Skeletal muscle tissue (tissue), 4 donors: Measurements from ENCODE around the gene ARHGAP4. TPM values are rescaled to one million over a fixed set of nuclear protein-coding genes. Genes with fewer than 3 reads are reported as not detected.

ENCODE experiments used
- H3K27ac ChIP-seq: one replicate; pipeline ENCODE4 v1.7.0; 2013; ENCODE audit warnings: mild to moderate bottlenecking, low read depth, low read length, inconsistent platforms
- H3K27me3 ChIP-seq, 3 donors: one replicate each; pipeline ENCODE4 v1.7.0; 2013; ENCODE audit warnings: low read length in 3 of 3; ENCODE audit not compliant: control insufficient read depth in 3 of 3, insufficient read depth in 3 of 3
- H3K36me3 ChIP-seq, 3 donors: one replicate each; pipeline ENCODE4 v1.7.0; 2013; ENCODE audit warnings: low read length in 3 of 3; ENCODE audit not compliant: control insufficient read depth in 3 of 3, insufficient read depth in 3 of 3
- H3K4me1 ChIP-seq, 3 donors: one replicate each; pipeline ENCODE4 v1.7.0; 2013; ENCODE audit warnings: low read length in 3 of 3, mild to moderate bottlenecking in 3 of 3; ENCODE audit not compliant: control insufficient read depth in 3 of 3, insufficient read depth in 3 of 3
- H3K4me3 ChIP-seq, 3 donors: one replicate each; pipeline ENCODE4 v1.7.0; 2013; ENCODE audit warnings: low read length in 3 of 3
- H3K9ac ChIP-seq, 3 donors: one replicate each; pipeline ENCODE4 v1.7.0; 2013; ENCODE audit warnings: low read length in 3 of 3, mild to moderate bottlenecking in 3 of 3, moderate library complexity in 2 of 3, low read depth in 1 of 3
- H3K9me3 ChIP-seq, 3 donors: one replicate each; pipeline ENCODE4 v1.7.0; 2013; ENCODE audit warnings: low read length in 3 of 3; ENCODE audit not compliant: control insufficient read depth in 3 of 3
- total RNA-seq: library from RNA; depleted of rRNA; stranded (reverse); fragments of >200 nt; gene quantifications from one replicate; pipeline ENCODE4 v1.2.3, GENCODE V29; 2014
- donor health status: Osteomylitis.

ARHGAP4 gene
- total RNA-seq, 1 donor from 2014 or later, result 25.1 TPM

GRCh38 chrX:153884590-153884989 is 41.5 kb downstream of the ARHGAP4 start:
- peaks cover 34 to 73% (median 37%) of the 10 kb centered on the region in 3 donors for H3K27me3 ChIP-seq
- no peak overlapping the region for H3K27ac ChIP-seq
- H3K4me1 ChIP-seq, result no peaks in the 10 kb centered on the region
- H3K36me3 ChIP-seq, result no peaks in the 10 kb centered on the region
- no peak overlapping the region for H3K4me3 ChIP-seq
- no peak overlapping the region for H3K9ac ChIP-seq
- peaks cover 0 to 7% (median 0%) of the 10 kb centered on the region in 3 donors for H3K9me3 ChIP-seq

GRCh38 chrX:153884136-153884535 is 41.9 kb downstream of the ARHGAP4 start:
- no peak overlapping the region for H3K27ac ChIP-seq
- peaks cover 34 to 71% (median 38%) of the 10 kb centered on the region in 3 donors for H3K27me3 ChIP-seq
- H3K4me3 ChIP-seq, result no peak overlapping the region
- no peaks in the 10 kb centered on the region for H3K36me3 ChIP-seq
- H3K9ac ChIP-seq, result no peak overlapping the region
- peaks cover 0 to 5% (median 0%) of the 10 kb centered on the region in 3 donors for H3K9me3 ChIP-seq
- no peaks in the 10 kb centered on the region for H3K4me1 ChIP-seq

DNA sequence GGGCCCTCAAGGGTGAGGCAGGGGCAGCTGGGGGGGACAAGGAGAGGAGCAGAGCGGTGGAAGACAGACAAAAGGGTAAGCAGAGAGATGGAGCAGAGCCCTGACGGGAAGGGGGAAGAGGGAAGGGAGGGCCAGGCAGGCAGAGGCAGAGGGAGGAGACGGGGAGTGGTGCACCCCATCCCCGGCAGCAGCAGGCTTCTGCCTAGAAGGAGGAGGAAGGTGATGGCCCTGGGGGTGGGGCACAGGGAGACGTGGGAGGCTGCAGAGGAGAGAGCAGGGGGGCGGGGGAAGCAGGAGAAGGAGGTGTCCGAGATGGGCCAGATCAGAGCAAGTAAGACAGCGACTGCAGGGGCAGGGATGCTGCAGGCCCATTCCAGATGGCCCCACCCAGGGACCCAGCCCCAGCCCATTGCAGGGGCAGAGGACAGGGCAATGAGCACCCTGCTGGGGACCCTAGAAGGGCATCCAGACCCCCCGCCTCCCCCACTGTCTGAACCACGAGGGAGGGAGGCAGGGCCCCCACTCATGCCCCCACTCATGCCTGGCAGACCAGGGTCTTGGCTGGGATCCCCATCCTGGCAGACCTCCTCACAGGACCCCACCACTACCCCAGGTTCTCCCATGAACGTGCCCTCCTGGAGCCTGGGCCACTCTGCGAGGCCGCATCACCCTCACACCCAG is 42.8 kb downstream of the ARHGAP4 start:
- Histone ChIP-seq H3K36me3 (no peaks in the 10 kb centered on the region), H3K9ac (no peak overlapping the region), H3K27me3 (peaks cover 34 to 71% (median 42%) of the 10 kb centered on the region in 3 donors), H3K27ac (no peak overlapping the region), H3K4me1 (no peaks in the 10 kb centered on the region), H3K4me3 (no peak overlapping the region), H3K9me3 (peaks cover 0 to 3% (median 0%) of the 10 kb centered on the region in 3 donors)

- Histone ChIP-seq H3K36me3 (no peaks in the 10 kb centered on the region), H3K9ac (no peak overlapping the region), H3K27me3 (peaks cover 34 to 72% (median 39%) of the 10 kb centered on the region in 3 donors), H3K4me1 (no peaks in the 10 kb centered on the region), H3K4me3 (no peak overlapping the region), H3K27ac (no peak overlapping the region), H3K9me3 (no peaks in the 10 kb centered on the region)
Observed at GRCh38 chrX:153882557-153882956, 43.5 kb downstream of the ARHGAP4 start.

DNA sequence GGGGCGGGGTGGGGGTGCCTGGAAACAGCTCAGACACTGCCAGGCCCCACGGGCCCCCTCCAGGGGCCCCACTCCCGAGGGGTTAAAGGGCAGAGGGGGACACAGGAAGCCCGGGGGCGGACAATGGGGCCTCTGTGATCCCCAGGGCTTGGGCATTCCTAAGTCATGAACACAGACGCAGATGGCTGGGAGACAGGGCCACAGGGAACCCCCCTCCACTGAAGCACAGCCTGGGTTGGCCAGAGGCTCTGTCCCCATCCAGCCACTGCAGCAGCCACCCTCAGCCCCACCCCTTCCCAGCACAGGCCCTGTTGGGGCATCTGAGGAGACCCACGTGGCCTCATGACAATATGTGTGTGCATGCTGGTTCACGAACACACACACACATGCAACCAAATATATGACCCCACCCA is 44.0 kb downstream of the ARHGAP4 start:
- H3K9ac ChIP-seq, result no peak overlapping the region
- H3K9me3 ChIP-seq, result no peaks in the 10 kb centered on the region
- no peak overlapping the region for H3K4me3 ChIP-seq
- H3K36me3 ChIP-seq, result no peaks in the 10 kb centered on the region
- no peak overlapping the region for H3K27ac ChIP-seq
- no peaks in the 10 kb centered on the region for H3K4me1 ChIP-seq
- H3K27me3 ChIP-seq, result peaks cover 34 to 68% (median 36%) of the 10 kb centered on the region in 3 donors

DNA sequence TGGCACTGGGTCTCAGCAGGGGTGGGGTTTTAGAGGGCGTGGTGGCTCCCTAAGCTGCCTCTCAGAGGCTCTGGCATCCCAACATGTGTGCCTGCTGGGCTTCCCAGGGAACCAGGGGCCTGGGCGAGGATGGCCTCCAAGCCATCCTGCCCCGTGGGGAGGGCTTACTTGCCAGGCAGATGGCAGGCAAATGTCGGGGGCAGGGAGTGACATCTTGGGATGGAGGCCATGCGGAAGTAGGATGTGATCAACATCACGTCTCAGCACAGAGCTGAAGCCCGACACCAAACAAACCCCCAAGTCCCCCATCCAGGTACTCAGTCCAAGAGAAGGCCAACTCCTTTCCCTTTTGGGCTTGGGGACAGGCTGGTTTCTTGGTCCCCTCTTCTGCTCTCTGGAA is 44.8 kb downstream of the ARHGAP4 start:
- Histone ChIP-seq H3K36me3 (no peaks in the 10 kb centered on the region), H3K27me3 (peaks cover 31 to 63% (median 32%) of the 10 kb centered on the region in 3 donors)

GRCh38 chrX:153880440-153880815 is 45.6 kb downstream of the ARHGAP4 start:
- H3K9me3 ChIP-seq, result no peaks in the 10 kb centered on the region
- H3K27ac ChIP-seq, result no peak overlapping the region
- no peaks in the 10 kb centered on the region for H3K36me3 ChIP-seq
- H3K27me3 ChIP-seq, result peaks cover 30 to 64% (median 31%) of the 10 kb centered on the region in 3 donors
- H3K4me3 ChIP-seq, result no peak overlapping the region
- no peak overlapping the region for H3K9ac ChIP-seq
- no peaks in the 10 kb centered on the region for H3K4me1 ChIP-seq

More for the DNA sequence above, 44.8 kb downstream of the ARHGAP4 start:
- H3K4me3 ChIP-seq, result no peak overlapping the region
- H3K4me1 ChIP-seq, result no peaks in the 10 kb centered on the region
- no peaks in the 10 kb centered on the region for H3K9me3 ChIP-seq
- H3K9ac ChIP-seq, result no peak overlapping the region
- no peak overlapping the region for H3K27ac ChIP-seq

DNA sequence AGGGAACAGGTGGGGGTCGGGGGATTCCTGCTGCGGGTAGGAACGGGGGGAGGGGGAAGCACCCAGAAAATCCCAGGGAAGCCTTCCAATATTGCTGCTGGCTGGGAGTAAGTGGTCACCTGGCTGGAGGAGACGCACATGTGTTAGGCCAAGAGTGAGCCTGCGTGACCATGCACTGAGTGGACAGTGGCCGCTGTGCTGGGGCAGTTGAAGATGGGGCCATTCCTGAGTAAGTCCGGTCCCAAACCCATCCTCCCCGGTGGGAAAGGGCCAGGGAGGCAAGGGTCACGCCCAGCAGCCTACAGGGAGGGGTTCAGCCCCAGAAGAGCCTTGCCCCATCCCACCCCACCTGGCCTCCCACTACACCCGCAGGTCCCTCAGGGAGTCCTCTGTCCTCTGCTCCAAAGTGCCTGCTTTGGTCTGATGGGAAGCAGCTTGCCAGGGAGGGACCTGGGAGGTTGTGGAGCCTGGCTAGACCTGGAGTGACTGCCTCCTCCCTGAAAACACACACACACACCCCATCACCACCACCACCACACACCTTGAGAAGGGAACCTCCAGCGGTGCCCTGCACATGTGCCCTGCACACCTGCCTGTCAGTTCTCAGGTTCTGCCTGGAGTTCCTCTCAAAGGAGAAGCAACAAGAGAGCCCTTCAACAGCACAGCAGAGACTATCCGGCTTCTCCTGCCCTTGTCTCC is 46.2 kb downstream of the ARHGAP4 start:
- Histone ChIP-seq H3K4me1 (no peaks in the 10 kb centered on the region), H3K36me3 (no peaks in the 10 kb centered on the region), H3K9ac (no peak overlapping the region), H3K9me3 (no peaks in the 10 kb centered on the region), H3K27ac (no peak overlapping the region), H3K4me3 (no peak overlapping the region), H3K27me3 (peaks cover 24 to 58% (median 26%) of the 10 kb centered on the region in 3 donors)

DNA sequence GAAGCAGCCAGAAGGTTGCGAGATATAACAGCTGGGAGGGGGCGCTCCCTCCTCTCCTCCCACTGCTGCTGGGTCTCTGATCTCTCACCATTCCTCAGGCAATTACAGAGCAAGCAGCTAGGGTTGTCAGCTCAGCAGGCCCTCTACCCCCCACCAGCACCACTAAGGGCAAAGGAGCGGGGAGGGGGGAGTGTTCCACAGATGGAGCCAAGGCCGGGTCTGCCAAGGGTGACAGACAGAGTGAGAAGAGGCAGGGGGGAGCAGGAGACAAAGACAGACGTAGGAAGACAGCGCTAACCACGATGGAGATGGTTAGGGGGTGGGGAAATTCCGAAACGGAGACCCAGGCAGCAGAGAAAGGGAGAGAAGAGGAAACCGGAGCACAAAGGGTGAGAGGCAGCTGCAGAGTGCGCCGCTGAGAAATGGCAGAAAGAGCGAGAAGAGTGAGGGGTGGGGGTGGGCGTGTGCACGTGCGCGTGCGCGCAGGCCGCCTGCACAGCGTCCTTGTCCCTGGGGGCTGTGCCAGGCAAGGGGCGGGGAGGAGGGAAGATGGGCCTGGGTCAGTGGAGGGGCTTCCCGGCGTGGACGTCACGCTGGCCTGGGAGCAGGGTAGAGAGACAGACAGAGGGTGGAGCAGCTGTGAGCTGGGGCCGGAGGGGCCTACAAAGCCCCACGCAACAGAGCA is 47.0 kb downstream of the ARHGAP4 start:
- Histone ChIP-seq H3K4me3 (no peak overlapping the region), H3K27me3 (peaks cover 18 to 50% (median 19%) of the 10 kb centered on the region in 3 donors), H3K9me3 (no peaks in the 10 kb centered on the region), H3K27ac (no peak overlapping the region), H3K4me1 (no peaks in the 10 kb centered on the region), H3K9ac (no peak overlapping the region), H3K36me3 (no peaks in the 10 kb centered on the region)

- Histone ChIP-seq H3K9ac (no peak overlapping the region), H3K36me3 (no peaks in the 10 kb centered on the region), H3K4me3 (no peak overlapping the region), H3K4me1 (no peaks in the 10 kb centered on the region), H3K27ac (no peak overlapping the region), H3K27me3 (peaks cover 11 to 43% (median 12%) of the 10 kb centered on the region in 3 donors), H3K9me3 (no peaks in the 10 kb centered on the region)
Observed at GRCh38 chrX:153878345-153878744, 47.7 kb downstream of the ARHGAP4 start.
